GM19035 (cell line): ENCODE results near the gene MORN1.
"Not testable (repeated sequence)": the region's sequence is repeated elsewhere in the genome, so short reads cannot be mapped to it uniquely, and the experiment has no call there.

Source experiments
- ATAC-seq: cut with Tn5 transposase; IDR thresholded peaks from one replicate; pipeline ENCODE4 v1.9.1; 2021; ENCODE audit not compliant: unreplicated experiment

The MORN1 gene

GRCh38 chr1:2341706-2342383 lies 49.5 kb downstream of the MORN1 start:
- ATAC-seq, result no peak

DNA sequence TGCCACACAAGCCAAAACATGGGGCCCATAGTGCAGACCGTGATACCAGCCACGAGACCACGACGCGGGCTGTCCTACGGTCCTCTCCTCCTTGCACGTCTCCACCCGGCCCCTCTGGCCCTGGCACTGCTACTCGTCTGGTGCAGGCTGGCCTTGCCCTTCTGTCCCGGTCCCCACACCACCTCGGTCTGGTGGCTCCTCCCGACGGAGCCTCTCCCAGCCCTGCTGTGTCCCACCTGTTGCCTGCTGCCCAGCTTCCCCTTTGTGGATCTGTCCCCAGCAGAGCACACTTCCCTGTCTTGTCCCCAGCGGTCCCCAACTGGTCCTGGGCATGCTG lies 50.5 kb downstream of the MORN1 start:
- ATAC-seq, result no peak

- ATAC-seq, result no peak
These were observed 51.1 kb downstream of the MORN1 start for GRCh38 chr1:2340086-2340917.

DNA sequence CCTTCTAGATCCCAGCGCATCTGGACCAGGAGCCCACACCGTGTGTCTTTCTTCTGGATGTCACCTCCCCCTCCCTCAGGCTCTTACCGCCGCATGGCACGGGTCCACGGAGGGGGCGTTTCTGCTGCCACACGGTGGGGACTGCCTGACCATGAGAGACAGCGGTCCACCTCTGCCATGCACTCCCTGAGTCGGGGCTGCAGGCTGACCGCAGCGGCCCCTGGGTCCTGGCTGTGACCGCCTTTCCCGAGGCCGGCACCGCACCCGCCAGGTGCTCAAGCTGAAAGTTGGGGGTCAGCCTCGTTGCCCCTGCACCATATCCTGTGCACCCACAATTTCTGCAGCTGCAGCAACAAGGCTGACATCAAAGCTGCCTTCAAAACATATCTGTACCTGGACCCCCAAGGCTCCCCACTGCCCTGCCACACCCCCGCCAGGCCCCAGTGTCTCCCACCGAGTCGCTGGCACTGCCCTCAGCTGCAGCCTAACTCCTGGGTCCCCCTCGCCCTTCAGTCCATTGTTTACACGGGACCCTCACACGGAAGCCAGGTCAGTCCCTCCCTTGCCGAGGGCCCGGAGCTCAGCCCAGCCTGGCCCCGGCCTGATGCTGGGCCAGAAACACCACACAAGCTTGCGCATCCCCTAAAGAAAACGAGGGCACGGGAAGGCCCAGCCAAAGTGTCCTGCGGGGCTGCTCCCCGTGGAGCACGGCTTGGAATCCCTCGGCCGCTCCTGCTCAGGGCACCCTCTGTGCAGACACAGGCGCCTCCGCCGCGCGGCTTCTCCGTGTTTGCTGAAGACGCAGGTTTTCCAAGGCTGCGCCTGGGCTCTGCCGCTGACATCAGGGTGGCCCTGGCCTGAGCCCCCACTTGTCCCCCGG lies 51.9 kb downstream of the MORN1 start:
- ATAC-seq, result no peak

GRCh38 chr1:2337501-2337900 lies 53.9 kb downstream of the MORN1 start:
- no peak for ATAC-seq

DNA sequence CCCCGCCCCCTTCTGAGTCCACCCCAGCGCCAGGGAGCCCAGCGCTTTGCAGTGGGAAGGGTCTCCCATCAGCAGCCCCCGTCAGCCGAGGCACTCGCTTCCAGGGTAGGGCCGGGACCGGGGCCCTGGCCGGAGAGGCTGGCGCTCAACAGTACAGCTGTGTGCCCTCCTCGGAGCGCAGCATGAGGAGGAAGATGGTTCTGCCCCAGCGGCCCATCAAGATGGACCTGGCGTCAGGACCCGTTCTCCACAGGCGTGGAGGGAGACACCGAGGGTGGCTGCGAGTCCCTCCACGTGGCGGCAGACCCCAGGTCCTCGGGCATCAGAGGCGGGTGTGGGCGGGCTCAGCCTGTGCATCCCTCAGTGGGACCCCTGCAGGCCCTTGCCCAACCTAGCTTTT lies 54.3 kb downstream of the MORN1 start:
- ATAC-seq, result no peak

DNA sequence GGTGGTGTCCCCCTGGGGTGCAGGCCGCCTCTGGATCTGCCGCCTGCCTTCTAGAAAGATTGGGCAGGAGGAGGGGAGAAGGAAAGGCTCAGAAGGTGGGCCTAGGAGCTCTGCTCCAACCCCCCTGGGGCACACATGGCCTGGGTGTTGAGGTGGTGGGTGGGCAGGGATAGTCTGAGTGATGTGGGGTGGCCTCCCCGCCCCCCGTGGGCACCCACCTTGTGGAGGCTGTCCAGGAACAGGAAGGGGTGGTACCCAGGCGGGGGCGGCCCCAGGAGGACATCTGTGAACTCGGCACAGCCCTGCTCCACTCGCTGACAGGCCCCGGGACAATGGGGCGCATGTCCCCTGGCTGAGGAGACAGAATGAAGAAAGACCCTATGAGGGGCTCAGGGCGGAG lies 54.9 kb downstream of the MORN1 start:
- ATAC-seq, result no peak

- ATAC-seq, result no peak
These were observed 55.5 kb downstream of the MORN1 start for GRCh38 chr1:2335721-2336455.

DNA sequence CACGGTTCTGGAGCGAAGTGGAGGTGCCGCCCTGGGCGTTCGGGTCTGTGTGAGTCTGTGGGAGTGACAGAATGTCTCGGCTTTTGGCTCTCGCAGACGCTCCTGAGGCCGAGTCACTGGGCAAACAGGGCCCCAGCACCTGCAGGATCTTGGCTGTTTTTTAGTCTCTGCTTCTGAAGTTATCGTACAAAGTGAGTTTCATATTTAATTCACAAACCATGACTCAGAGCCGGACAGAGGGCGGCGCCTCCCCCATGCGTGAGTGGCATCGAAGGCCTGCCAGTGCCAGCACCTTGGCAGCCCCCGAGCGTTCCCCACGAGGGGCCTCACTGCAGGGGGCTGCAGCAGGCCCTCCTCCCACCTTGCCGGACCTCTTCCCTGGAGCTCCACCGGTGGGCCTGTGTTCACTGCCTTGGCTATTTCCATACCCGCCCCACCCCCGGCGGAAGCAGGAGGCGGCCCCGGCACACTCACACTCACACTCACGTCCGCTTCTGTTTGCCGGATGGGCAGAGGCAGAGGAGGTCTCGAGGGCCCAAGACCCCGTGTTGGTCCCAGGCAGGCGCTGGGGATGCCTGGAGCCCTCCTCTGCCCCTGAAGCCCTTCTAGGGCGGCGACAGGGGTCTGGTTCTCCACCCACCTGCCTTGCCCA lies 56.3 kb downstream of the MORN1 start:
- no peak for ATAC-seq

DNA sequence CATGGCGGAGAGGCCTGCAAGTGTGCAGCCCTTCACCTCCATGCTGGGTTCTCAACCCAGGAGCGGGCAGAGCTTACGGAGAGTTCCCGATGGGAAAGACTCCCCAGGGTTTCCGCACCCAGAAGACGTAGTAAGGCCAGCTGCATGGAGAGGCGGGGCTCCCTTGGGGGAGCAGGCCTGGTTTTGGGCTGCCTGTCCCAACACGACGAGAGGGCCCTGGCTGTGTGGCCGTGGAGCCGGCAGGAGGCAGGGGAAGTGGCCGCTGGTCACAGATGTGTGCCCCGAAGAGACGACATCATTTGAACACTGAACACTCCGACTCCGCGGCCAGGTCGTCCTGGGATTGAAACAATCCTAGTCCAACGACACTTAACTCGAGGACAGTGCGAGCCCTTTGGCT lies 57.0 kb downstream of the MORN1 start:
- ATAC-seq, result no peak

DNA sequence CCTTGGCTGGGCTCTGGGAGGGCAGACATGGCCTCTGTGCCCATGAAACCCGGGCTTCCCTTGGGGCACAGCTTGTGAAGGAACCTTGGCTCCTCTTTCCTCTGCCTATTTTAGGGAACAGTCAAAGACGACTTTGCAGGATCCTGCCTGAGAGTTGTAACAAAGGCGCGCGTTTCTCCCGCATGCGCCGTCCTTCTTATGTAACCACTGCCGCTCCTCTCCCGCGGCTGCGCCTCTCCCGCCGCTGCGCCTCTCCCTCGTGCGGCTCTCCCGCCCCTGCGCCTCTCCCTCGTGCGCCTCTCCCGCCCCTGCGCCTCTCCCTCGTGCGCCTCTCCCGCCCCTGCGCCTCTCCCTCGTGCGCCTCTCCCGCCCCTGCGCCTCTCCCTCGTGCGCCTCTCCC lies 59.8 kb downstream of the MORN1 start:
- not testable (repeated sequence) for ATAC-seq

- ATAC-seq, result no peak
These were observed 60.2 kb downstream of the MORN1 start for GRCh38 chr1:2331200-2331544.

DNA sequence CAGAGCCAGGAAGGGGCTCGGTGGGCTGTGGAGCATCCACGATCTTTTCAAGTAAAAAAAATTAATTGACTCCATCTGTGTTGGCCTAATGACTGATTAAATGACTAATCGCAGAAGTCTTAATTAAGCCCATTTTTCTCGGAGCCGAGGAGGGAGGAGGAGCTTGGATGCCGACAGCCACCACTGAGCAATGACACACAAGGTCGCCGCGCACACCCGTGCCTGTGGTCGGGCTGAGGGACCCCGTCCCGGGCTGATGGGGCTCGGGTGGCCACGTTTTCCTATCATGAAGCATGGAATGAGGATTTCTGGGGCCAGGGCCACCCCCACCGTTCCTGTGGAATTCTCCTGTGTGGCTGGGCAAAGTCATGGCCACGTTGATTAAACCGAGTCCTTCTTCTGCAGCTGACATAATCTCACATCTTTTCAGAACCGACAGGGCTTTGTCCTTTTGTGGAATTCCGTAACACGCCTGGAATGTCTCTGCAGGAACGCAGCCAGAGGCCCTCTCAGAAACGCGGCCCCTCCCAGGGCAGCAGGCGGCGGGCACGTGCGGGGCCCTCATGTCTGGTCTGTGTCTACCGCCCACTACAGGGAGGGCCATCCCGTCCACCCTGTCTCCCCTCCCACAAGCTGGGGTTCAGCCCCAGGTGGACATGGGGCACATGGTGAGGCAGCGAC lies 60.7 kb downstream of the MORN1 start:
- no peak for ATAC-seq

DNA sequence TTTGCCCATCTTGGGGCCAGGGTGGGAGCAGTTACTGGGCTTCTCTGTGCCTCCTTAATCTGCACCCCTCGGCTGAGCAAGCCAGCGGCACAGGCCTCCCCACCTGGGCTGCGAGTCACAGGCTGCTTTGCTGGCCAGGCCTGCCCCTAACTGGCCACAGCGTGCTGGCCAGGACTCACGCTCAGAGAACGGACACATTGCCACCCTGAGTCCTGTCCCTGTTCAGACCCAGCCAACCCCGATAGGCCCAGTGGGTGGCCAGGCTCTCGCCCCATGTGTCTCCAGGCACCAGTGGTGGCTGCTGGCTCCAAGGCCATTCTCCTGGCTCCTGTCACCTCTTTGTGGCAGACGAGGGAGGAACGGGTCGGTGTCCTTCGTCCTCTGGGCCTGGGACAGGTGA lies 61.3 kb downstream of the MORN1 start:
- ATAC-seq, result no peak

- no peak for ATAC-seq
These were observed 62.5 kb downstream of the MORN1 start for GRCh38 chr1:2328676-2329455.

GRCh38 chr1:2327841-2328240 lies 63.5 kb downstream of the MORN1 start:
- ATAC-seq, result no peak

DNA sequence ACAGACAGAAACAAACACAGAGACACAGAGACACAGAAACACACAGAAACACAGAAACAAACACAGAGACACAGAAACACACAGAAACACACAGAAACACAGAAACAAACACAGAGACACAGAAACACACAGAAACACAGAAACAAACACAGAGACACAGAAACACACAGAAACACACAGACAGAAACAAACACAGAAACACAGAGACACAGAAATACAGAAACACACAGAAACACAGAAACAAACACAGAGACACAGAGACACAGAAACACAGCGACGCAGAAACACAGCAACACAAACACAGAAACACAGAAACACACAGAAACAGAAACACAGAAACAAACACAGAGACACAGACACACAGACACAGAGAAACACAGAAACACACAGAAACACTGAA lies 64.2 kb downstream of the MORN1 start:
- not testable (repeated sequence) for ATAC-seq

DNA sequence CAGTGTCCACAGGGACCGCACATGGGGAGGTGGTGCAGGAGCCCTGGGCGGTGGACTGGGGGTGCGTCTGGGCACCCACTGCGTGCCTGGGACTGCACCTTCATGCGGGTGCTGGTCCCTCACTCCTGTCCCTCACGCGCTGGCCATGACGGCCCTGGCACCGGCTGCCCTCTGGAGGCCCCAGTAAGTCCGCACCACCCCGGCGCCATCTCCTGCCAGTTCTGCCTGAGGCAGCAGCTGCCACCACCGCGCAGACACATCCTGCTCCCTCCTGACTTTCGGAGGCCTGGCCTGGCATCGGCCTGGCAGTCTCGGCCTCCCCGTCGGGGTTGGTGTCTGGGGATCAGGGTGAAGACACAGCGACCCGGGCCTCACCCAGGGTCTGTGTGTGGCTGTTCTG lies 64.8 kb downstream of the MORN1 start:
- no peak for ATAC-seq
